Loucy (cell line): Measurements from ENCODE around the gene PSMG3.

ENCODE experiments used
- CTCF ChIP-seq: fragments of 200-600 bp; sonication (generic); conservative IDR thresholded peaks from 2 replicates; pipeline ENCODE4 v1.5.1; 2014; ENCODE audit warnings: mild to moderate bottlenecking, antibody characterized with exemption, low read length
- EZH2phosphoT487 ChIP-seq: fragments of 200-600 bp; IDR thresholded peaks from 2 replicates; pipeline ENCODE4 v1.6.1; 2018; ENCODE audit warnings: antibody characterized with exemption, mild to moderate bottlenecking, moderate library complexity, borderline replicate concordance

- TF ChIP-seq CTCF (no peak), EZH2phosphoT487 (no peak)
These were observed 11.5 kb downstream of the PSMG3 start for GRCh38 chr7:1558181-1558811.
